ENCODE measurements around the gene DRC7. TPM values are rescaled to one million over a fixed set of nuclear protein-coding genes. Genes with fewer than 3 reads are reported as not detected.
"Not testable (repeated sequence)": the region's sequence is repeated elsewhere in the genome, so short reads cannot be mapped to it uniquely, and the experiment has no call there.

DRC7 gene
- total RNA-seq, 2 donors from 2014 or later = not detected

DNA sequence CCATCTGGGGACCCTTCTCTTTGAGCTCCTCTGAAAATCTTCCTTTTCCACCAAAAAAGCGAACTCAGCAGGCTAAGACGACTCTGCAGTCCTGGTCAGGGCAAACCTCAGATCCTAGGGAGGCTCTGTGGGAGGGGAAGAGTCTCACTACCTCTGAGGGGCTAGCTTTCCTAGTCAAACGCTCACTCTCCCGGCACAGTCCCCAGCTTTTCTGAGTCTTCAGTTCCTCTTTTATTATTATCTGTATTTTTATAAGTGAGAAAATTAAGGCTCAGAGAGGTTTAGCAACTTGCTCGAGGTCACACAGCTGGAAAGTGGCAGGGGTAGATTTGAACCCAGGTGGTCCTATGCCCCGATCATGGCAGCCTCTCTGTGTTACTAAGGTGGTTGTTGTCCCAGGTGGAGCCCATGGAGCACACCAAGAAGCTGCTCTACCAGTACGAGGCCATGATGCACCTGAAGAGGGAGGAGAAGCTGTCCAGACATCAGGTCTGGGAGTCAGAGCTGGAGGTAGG is 31.9 kb downstream of the DRC7 start:
- Histone ChIP-seq H3K4me1 (ENCODE audit: control insufficient read depth in 1 of 2, low read depth in 2 of 2) (no peaks in the 10 kb centered on the region), H3K27me3 (replicated peaks; ENCODE audit: insufficient read depth) (no peaks in the 10 kb centered on the region), H3K9me3 (no peaks in the 10 kb centered on the region), H3K4me3 (no peak overlapping the region), H3K27ac (no peak overlapping the region), H3K36me3 (no peaks in the 10 kb centered on the region)
- no peak for ATAC-seq (ENCODE audit: insufficient number of reproducible peaks, low FRiP score, low read depth)
- no peak for DNase-seq (ENCODE audit: low spot score)
- TF ChIP-seq, protein P1, sequence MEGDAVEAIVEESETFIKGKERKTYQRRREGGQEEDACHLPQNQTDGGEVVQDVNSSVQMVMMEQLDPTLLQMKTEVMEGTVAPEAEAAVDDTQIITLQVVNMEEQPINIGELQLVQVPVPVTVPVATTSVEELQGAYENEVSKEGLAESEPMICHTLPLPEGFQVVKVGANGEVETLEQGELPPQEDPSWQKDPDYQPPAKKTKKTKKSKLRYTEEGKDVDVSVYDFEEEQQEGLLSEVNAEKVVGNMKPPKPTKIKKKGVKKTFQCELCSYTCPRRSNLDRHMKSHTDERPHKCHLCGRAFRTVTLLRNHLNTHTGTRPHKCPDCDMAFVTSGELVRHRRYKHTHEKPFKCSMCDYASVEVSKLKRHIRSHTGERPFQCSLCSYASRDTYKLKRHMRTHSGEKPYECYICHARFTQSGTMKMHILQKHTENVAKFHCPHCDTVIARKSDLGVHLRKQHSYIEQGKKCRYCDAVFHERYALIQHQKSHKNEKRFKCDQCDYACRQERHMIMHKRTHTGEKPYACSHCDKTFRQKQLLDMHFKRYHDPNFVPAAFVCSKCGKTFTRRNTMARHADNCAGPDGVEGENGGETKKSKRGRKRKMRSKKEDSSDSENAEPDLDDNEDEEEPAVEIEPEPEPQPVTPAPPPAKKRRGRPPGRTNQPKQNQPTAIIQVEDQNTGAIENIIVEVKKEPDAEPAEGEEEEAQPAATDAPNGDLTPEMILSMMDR (IDR thresholded peaks at IDR 0.05) = no peak

- H3K36me3 ChIP-seq = no peaks in the 10 kb centered on the region
- H3K27ac ChIP-seq = no peak overlapping the region
- H3K9me3 ChIP-seq = no peaks in the 10 kb centered on the region
- no peaks in the 10 kb centered on the region for H3K27me3 ChIP-seq (replicated peaks; ENCODE audit: insufficient read depth)
- H3K4me1 ChIP-seq (ENCODE audit: control insufficient read depth in 1 of 2, low read depth in 2 of 2) = no peaks in the 10 kb centered on the region
- ATAC-seq (ENCODE audit: insufficient number of reproducible peaks, low FRiP score, low read depth) (no peak), DNase-seq (ENCODE audit: low spot score) (no peak)
- H3K4me3 ChIP-seq = no peak overlapping the region
- TF ChIP-seq, protein P1 (IDR thresholded peaks at IDR 0.05) = no peak
Observed at GRCh38 chr16:57727610-57728009, 33.0 kb downstream of the DRC7 start.

DNA sequence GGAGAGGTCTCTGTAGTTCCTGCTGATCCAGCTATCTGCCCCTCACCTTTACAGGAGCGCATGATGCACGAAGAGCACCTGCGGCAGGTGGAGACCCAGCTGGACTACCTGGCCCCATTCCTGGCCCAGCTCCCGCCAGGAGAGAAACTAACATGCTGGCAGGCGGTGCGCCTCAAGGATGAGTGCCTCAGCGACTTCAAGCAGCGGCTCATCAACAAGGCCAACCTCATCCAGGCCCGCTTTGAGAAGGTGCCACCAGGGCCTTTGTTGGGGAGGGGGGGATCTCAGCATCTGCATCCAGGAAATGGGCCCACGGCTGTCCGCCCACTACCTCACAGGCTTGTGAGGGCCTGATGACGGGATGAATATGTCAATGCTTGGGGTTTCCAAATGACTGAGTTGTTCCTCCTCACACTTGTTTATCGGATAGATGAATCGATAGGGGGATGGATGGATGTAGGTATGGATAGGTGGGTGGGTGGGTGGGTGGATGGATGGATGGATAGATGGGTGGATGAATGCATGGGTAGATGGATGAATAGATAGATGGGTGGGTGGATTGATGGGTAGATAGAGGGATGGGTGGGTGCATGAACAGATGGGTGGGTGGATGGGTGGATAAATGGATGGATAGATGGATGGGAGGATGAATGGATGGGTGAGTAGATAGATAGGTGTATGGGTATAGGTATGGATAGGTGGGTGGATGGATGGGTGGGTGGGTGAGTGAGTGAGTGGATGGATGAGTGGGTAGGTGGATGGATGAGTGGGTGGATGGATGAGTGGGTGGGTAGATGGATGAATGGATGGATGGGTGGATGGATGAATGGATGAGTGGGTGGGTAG is 34.0 kb downstream of the DRC7 start:
- Histone ChIP-seq H3K4me3 (no peak overlapping the region), H3K36me3 (no peaks in the 10 kb centered on the region), H3K27ac (no peak overlapping the region), H3K27me3 (replicated peaks; ENCODE audit: insufficient read depth) (no peaks in the 10 kb centered on the region), H3K4me1 (ENCODE audit: control insufficient read depth in 1 of 2, low read depth in 2 of 2) (no peaks in the 10 kb centered on the region), H3K9me3 (no peaks in the 10 kb centered on the region)
- ATAC-seq (ENCODE audit: insufficient number of reproducible peaks, low FRiP score, low read depth) (no peak), DNase-seq (ENCODE audit: low spot score) (no peak)
- TF ChIP-seq, protein P1 (IDR thresholded peaks at IDR 0.05) = no peak

DNA sequence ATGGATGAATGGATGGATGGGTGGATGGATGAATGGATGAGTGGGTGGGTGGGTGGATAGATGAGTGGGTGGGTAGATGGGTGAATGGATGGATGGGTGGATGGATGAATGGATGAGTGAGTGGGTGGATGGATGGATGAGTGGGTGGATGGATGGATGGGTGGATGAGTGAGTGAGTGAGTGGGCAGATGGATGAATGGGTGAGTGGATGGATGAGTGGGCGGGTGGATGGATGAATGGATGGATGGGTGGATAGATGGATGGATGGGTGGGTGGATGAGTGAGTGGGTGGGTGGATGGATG is 34.5 kb downstream of the DRC7 start:
- H3K27ac ChIP-seq = no peak overlapping the region
- H3K36me3 ChIP-seq = no peaks in the 10 kb centered on the region
- ATAC-seq (ENCODE audit: insufficient number of reproducible peaks, low FRiP score, low read depth) (no peak), DNase-seq (ENCODE audit: low spot score) (no peak)
- TF ChIP-seq, protein P1 (IDR thresholded peaks at IDR 0.05) = no peak
- no peak overlapping the region for H3K4me3 ChIP-seq
- peaks cover 0 to under 1% of the 10 kb centered on the region in 2 donors for H3K4me1 ChIP-seq (ENCODE audit: control insufficient read depth in 1 of 2, low read depth in 2 of 2)
- H3K9me3 ChIP-seq = no peaks in the 10 kb centered on the region
- no peaks in the 10 kb centered on the region for H3K27me3 ChIP-seq (replicated peaks; ENCODE audit: insufficient read depth)

GRCh38 chr16:57729852-57730251 is 35.2 kb downstream of the DRC7 start:
- H3K9me3 ChIP-seq; H3K27ac ChIP-seq; H3K27me3 ChIP-seq (replicated peaks; ENCODE audit: insufficient read depth); DNase-seq (ENCODE audit: low spot score); H3K4me1 ChIP-seq (ENCODE audit: control insufficient read depth in 1 of 2, low read depth in 2 of 2); H3K4me3 ChIP-seq; ATAC-seq (ENCODE audit: insufficient number of reproducible peaks, low FRiP score, low read depth); H3K36me3 ChIP-seq: not testable (repeated sequence)
